Activated B cell treated with CpG ODN at 0.5 μM for 24 hours (primary cell): ENCODE data around the gene USF3. TPM values are rescaled to one million over a fixed set of nuclear protein-coding genes. Genes with fewer than 3 reads are reported as not detected.

Experiments used
- ATAC-seq: fragments of 200-7000 bp; cut with Tn5 transposase; one replicate; pipeline ENCODE4 v1.10.0; 2021; ENCODE audit warnings: low read depth, mild to moderate bottlenecking, moderate library complexity
- CTCF ChIA-PET: fragments of 350-600 bp; sonication (Branson Sonifier 250); formaldehyde crosslinking; loops from one replicate; lab custom pipeline; 2021; ENCODE audit warnings: antibody characterized with exemption; lab: Charles Lee
- POLR2A ChIA-PET: fragments of 350-600 bp; sonication (Branson Sonifier 250); formaldehyde crosslinking; loops from one replicate; lab custom pipeline; 2021; ENCODE audit warnings: antibody characterized with exemption; lab: Charles Lee
- DNase-seq: peaks from one replicate; pipeline ENCODE4 v3.0.0; 2022
- H3K27ac Mint-ChIP-seq: one replicate; pipeline ENCODE4 v1.8.0; 2020; ENCODE audit warnings: mixed read lengths
- H3K27me3 Mint-ChIP-seq: one replicate; pipeline ENCODE4 v1.8.0; 2021; ENCODE audit warnings: mixed read lengths
- H3K36me3 Mint-ChIP-seq: one replicate; pipeline ENCODE4 v1.8.0; 2021; ENCODE audit warnings: low read depth, mixed read lengths
- H3K4me1 Mint-ChIP-seq: one replicate; pipeline ENCODE4 v1.8.0; 2021; ENCODE audit warnings: mixed read lengths
- H3K4me3 Mint-ChIP-seq: one replicate; pipeline ENCODE4 v1.8.0; 2020; ENCODE audit warnings: mild to moderate bottlenecking, mixed read lengths
- H3K9me3 Mint-ChIP-seq: one replicate; pipeline ENCODE4 v1.8.0; 2020; ENCODE audit warnings: mixed read lengths
- CTCF ChIP-seq: fragments of 200-600 bp; IDR thresholded peaks from one replicate; pipeline ENCODE4 v1.8.0; 2022; ENCODE audit warnings: antibody characterized with exemption, mild to moderate bottlenecking
- intact Hi-C: fragments of 100-400 bp; cut with micrococcal nuclease; formaldehyde crosslinking; loops from one replicate; pipeline ENCODE4 v1.15.1; 2024
- total RNA-seq: library from RNA; stranded (reverse); gene quantifications from 2 replicates; pipeline ENCODE4 v1.2.3, GENCODE V29; 2022

The USF3 gene
- total RNA-seq, 1 donor from 2014 or later, result 25.3 TPM

- peaks cover 78% of the 10 kb centered on the region for H3K36me3 Mint-ChIP-seq
- intact Hi-C loops, result no loop called here
- CTCF ChIA-PET, result no interaction called here
- TF ChIP-seq CTCF, result no peak
- H3K27me3 Mint-ChIP-seq, result no peaks in the 10 kb centered on the region
- H3K4me1 Mint-ChIP-seq, result peaks cover 2% of the 10 kb centered on the region
- DNase-seq (no peak), ATAC-seq (no peak)
- no peak overlapping the region for H3K4me3 Mint-ChIP-seq
- POLR2A ChIA-PET, result no interaction called here
- H3K27ac Mint-ChIP-seq, result no peak overlapping the region
- no peaks in the 10 kb centered on the region for H3K9me3 Mint-ChIP-seq
Measured at GRCh38 chr3:113614402-113614801, 82.0 kb downstream of the USF3 start.

DNA sequence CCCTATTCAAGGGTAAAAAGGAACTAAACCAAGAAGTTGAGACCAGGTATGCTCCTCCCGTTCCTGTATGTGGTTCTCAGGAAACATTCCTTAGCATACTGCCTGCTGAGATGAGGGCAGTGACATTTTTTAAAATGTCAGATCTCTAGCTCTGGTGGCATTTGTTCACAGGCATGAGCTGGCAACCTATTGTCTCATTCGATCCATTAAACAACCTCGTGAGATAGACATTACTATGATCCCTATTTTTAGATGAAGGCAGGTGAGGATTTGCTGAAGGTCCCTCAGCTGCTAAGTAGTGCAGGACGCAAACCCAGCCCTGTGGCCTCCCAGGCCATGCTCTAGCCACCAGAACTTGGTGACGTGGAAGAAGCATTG is 89.2 kb downstream of the USF3 start:
- ATAC-seq, result peak; percentile 9
- no peak for TF ChIP-seq CTCF
- Mint-ChIP-seq H3K9me3 (no peaks in the 10 kb centered on the region), H3K27me3 (no peaks in the 10 kb centered on the region), H3K36me3 (peaks cover 73% of the 10 kb centered on the region), H3K4me1 (peaks cover 25% of the 10 kb centered on the region), H3K27ac (peak overlapping the region; percentile 72), H3K4me3 (peak overlapping the region; percentile 52)
- ChIA-PET POLR2A (interaction anchor here (2.3 kb wide), 1 partner anchor 89 kb away, joined by 6 read pairs; the partner anchor contains the start of gene USF3), CTCF (interaction anchor here (0.8 to 1.5 kb wide), 2 partner anchors 19 to 115 kb away, joined by 3 read pairs; no protein-coding TSS in a partner anchor)
- DNase-seq, result no peak
- intact Hi-C loops, result loop anchor here (1.0 to 2.0 kb wide), 4 partner anchors 19 to 139 kb away; partner anchors contain the start of genes NAA50 and SIDT1

- DNase-seq (peak; percentile 26), ATAC-seq (peak; percentile 96)
- H3K36me3 Mint-ChIP-seq, result peaks cover 72% of the 10 kb centered on the region
- no peak for TF ChIP-seq CTCF
- H3K4me3 Mint-ChIP-seq, result peak overlapping the region; percentile 52
- H3K27me3 Mint-ChIP-seq, result no peaks in the 10 kb centered on the region
- ChIA-PET CTCF (interaction anchor here (1.5 kb wide), 1 partner anchor 114 kb away, joined by 3 read pairs; no protein-coding TSS in a partner anchor), POLR2A (interaction anchor here (0.6 to 2.3 kb wide), 3 partner anchors 24 to 288 kb away, joined by 3 to 6 read pairs (median 3); partner anchors contain the start of gene USF3)
- H3K4me1 Mint-ChIP-seq, result peaks cover 25% of the 10 kb centered on the region
- peak overlapping the region; percentile 72 for H3K27ac Mint-ChIP-seq
- intact Hi-C loops, result loop anchor here (1.0 to 2.0 kb wide), 5 partner anchors 20 to 140 kb away; partner anchors contain the start of genes NAA50, SIDT1 and USF3
- no peaks in the 10 kb centered on the region for H3K9me3 Mint-ChIP-seq
Measured at GRCh38 chr3:113606539-113607218, 89.8 kb downstream of the USF3 start.

- Mint-ChIP-seq H3K27me3 (no peaks in the 10 kb centered on the region), H3K9me3 (no peaks in the 10 kb centered on the region), H3K36me3 (peaks cover 47% of the 10 kb centered on the region), H3K27ac (no peak overlapping the region), H3K4me1 (peaks cover 19% of the 10 kb centered on the region), H3K4me3 (no peak overlapping the region)
- ATAC-seq (no peak), DNase-seq (no peak)
- POLR2A ChIA-PET, result no interaction called here
- intact Hi-C loops, result no loop called here
- CTCF ChIA-PET, result no interaction called here
- TF ChIP-seq CTCF, result no peak
Measured at GRCh38 chr3:113602836-113603235, 93.6 kb downstream of the USF3 start.

DNA sequence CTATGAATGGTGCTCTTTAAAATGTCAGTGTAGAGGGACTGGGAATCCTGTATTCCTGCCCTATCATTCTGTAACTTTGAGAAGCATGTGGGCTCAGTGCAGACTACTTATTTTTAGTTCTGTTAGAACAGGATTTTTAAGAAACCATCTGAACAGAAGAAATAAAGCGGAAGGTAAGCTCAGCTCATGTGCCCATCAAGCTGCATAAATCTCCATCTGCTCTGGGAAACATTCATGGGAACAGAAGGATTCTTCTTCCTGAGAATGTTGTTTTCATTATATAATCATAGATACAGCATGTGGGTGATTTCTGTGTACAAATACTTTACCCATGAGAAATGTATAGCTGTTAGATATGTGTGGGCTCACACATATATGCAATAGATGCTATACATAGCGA is 94.2 kb downstream of the USF3 start:
- Mint-ChIP-seq H3K27ac (no peak overlapping the region), H3K9me3 (no peaks in the 10 kb centered on the region), H3K4me3 (no peak overlapping the region), H3K27me3 (no peaks in the 10 kb centered on the region), H3K4me1 (peaks cover 13% of the 10 kb centered on the region), H3K36me3 (peaks cover 46% of the 10 kb centered on the region)
- CTCF ChIA-PET, result interaction anchor here (1.0 to 1.2 kb wide), 2 partner anchors 24 to 107 kb away, joined by 3 to 6 read pairs; no protein-coding TSS in a partner anchor
- DNase-seq (no peak), ATAC-seq (no peak)
- TF ChIP-seq CTCF, result no peak
- POLR2A ChIA-PET, result no interaction called here
- intact Hi-C loops, result no loop called here
